ENCODE results near the gene DHPS. TPM values are rescaled to one million over a fixed set of nuclear protein-coding genes. Genes with fewer than 3 reads are reported as not detected.
"Not testable (repeated sequence)": the region's sequence is repeated elsewhere in the genome, so short reads cannot be mapped to it uniquely, and the experiment has no call there.

Gene DHPS
- 34.1 TPM for total RNA-seq

DNA sequence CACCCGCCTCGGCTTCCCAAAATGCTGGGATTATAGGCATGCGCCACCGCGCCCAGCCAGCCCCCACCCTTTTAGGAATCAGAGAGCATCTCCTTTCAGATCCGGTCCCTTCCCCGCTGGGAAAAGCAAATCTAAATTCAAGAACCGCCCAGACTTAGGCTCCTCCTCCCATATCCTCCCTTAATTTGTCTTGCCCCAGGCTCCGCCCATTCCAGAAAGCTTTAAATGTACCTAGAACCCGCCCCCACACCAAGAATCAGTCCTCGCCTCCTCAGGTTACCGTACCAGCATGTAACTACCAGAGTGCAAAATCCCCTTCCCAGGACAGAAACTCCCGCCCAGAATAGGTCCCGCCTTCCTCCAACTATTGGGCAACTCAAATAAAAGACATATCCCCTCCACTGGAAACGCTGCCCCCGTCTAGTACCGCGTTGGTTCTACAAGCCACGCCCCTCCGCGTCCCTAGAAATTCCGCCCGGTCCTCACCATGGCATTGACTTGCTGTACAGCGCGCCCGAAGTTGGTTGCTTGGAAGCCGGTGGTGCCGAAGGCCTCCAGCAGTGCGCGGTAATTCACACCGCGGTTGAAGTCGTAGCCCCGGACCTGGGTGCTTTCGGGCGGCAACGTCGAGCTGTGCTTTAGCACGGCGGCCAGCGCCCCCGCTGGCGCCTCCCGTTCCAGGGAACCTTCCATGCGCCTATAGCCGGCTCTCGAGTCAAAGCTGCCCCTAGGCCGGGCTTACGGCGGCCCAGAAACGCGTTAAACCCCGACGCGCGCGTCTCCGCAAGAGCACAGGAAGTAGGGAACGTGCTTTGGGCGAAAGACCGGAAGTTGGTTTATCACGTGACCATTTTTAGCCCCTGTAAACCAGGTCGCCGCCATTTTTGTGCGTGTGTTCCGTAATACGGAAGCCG is at the start of gene DHPS:
TSS of gene DHPS (minus strand) at position 807 of the 914 bp plus-strand sequence. CDS start at position 693, 114 bp downstream.
- ATAC-seq = peak; percentile 85

GRCh38 chr19:12731337-12731736 is 49.7 kb upstream of the DHPS start:
- ATAC-seq = no peak

DNA sequence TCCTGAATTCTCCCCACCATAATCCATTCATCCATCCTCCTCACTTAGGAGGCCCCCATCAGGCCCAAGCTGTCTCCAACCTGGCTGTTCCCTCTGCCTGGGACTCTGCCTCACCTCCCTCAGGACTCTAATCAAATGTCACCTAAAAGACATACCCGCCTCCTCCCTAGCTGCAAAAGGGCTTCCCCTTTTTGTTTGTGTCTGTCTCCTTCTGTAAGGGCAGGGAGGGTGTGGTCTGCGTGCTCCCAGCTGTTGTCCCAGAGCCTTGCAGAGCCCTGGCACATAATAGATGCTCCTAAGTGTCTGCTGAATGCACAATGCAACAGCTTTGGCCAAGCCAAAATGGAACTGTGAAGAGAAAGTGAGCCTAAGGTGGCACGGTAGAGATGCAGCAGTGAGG is 48.4 kb upstream of the DHPS start:
- ATAC-seq = no peak

- peak; percentile 16 for ATAC-seq
Observed at GRCh38 chr19:12727745-12728433, 46.2 kb upstream of the DHPS start.

DNA sequence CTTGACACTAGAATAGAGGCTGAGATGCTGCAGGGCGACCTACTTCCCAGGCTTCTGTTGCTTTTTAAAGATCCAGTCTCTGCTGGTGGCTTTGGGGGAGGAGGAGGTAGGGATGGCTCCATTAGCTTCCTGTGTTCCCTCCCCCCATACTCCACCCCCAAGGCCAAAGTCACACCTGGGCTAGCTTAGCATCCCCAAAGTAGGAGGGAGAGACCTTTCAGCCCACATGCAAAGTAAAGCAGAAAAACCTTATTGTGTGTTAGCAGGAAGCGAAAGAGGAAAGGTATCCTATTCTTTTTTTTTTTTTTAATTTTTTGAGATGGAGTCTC is 45.3 kb upstream of the DHPS start:
- no peak for ATAC-seq

DNA sequence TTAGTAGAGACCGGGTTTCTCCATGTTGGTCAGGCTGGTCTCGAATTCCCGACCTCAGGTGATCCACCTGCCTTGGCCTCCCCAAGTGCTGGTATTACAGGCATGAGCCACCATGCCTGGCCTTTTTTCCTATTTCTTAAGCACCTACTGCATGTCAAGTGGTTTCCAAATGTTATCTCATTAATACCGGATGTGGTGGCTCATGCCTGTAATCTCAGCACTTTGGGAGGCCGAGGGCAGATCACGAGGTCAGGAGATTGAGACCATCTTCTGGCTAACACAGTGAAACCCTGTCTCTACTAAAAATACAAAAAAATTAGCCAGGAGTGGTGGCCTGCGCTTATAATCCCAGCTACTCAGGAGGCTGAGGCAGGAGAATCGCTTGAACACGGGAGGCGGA is 43.9 kb upstream of the DHPS start:
- ATAC-seq = not testable (repeated sequence)

GRCh38 chr19:12723641-12724426 is 42.2 kb upstream of the DHPS start, which contains the start of gene TNPO2:
TNPO2 (minus strand) TSS chr19:12723932; CDS start chr19:12720977, 2,955 bp downstream.
- ATAC-seq = peak; percentile 1

- ATAC-seq = no peak
Observed at GRCh38 chr19:12723381-12723640, 41.6 kb upstream of the DHPS start.

- ATAC-seq = peak; percentile 87
Observed at GRCh38 chr19:12722566-12723380, 41.1 kb upstream of the DHPS start.

DNA sequence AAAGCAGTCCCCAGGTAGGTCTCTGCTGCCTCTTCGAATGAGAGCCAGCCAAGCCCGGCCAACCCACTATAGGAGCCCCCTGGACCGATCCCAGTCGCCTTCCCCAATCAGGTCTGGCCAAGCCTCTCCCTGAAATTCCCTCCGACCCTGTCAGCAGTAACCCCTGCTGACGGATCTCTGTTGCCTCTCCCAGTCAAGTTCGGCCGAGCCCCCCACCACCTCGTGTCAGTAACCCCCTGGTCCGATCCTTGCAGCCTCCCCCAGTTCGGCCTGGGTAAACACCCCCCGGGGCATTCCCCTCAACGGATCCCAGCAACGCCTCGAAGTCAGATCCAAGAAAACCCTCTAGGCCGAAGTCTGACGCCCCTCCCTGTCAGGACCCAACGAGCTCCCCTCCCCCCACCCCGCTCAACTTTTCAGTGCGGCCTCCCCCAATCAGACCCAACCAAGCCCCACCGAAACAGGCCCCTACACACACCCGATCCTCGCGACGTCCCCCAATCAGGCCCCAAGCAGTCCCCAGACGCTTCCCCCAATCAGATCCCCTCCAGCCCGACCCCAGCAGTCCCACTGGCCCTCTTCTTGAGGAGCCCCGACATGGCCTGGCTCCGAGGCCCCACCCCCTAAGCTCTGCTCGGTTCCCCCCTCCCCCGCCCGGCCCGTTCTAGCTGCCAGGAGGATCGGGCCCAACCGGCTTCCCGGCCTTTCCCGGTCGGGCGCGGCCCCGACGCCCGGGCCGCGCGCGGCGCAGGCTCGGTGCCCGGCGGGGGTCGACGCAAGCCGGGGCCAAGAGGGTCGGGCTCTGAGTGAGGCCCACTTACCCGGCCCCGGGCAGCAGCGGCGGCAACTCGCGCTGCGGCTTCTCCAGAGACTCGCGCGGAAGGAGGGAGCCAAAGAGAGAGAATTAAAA is 40.2 kb upstream of the DHPS start:
- peak; percentile 70 for ATAC-seq

GRCh38 chr19:12720851-12721655 is 39.4 kb upstream of the DHPS start:
- ATAC-seq = peak; percentile 2

GRCh38 chr19:12720296-12720695 is 38.6 kb upstream of the DHPS start:
- no peak for ATAC-seq

DNA sequence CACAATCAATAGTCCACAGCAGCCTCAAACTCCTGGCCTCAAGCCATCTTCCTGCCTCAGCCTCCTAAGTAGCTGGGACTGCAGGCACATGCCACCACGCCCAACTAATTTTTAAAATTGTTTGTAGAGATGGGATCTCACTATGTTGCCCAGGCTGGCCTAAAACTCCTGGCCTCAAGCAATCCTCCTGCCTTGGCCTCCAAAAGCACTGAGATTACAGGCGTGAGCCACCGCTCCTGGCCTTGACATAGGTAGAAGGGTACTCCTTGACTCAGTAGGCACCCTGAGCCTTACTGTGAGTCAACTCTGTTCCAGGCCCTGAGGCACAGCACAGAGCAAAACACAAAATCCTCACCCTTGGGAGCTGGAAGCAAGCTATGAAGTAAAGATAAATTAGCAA is 34.2 kb upstream of the DHPS start:
- no peak for ATAC-seq

- ATAC-seq = no peak
Observed at GRCh38 chr19:12715102-12715501, 33.4 kb upstream of the DHPS start.

- not testable (repeated sequence) for ATAC-seq
Observed at GRCh38 chr19:12713304-12713703, 31.6 kb upstream of the DHPS start.

- ATAC-seq = not testable (repeated sequence)
Observed at GRCh38 chr19:12712077-12712476, 30.4 kb upstream of the DHPS start.

DNA sequence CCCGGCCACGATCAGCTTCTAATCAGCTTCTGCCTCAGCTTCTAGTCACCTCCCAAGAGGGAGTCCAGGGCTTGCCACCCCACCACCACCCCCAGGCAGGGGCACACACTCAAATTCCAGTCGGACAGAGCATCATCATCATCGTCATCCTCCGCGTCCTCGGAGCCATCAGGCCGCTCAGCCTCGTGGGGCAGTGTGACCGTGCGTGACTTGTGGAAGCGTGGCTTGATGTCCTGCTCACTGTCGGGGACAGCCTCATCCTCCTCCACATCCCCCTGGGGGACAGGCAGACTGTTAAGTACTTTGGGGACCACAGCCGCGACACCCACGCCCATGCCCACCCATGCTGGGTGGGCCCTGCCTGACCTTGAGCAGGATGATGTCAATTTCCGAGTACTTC is 29.5 kb upstream of the DHPS start:
- ATAC-seq = no peak

DNA sequence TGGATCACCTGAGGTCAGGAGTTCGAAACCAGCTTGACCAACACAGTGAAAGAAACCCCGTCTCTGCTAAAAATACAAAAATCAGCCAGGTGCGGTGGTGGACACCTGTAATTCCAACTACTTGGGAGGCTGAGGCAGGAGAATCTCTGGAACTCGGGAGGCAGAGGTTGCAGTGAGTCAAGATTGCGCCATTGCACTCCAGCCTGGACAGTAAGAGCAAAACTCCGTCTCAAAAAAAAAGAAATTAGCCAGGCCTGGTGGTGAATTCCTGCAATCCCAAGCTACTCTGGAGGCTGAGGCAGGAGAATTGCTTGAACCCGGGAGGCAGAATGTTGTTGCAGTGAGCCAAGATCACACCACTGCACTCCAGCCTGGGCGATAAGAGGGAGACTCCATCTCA is 27.0 kb upstream of the DHPS start:
- no peak for ATAC-seq

DNA sequence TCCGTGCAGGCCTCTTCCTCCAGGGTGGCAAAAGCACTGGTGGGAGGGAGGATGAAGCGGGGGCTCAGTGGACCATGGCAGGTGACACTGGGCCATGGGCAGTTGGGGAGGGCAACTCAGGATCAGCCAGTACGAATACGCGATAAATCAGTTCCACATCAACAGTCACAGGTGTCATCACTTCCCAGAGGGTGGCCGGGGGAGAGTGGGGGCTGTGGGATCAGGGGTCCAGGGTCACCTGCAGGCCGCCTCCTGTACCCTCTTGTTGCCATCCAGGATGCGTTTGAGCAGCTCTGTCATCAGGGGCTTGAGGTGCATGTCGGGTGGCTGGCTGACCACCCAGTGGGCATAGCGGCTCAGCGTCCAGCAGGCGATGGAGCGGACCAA is 24.6 kb upstream of the DHPS start:
- ATAC-seq = peak; percentile 6

DNA sequence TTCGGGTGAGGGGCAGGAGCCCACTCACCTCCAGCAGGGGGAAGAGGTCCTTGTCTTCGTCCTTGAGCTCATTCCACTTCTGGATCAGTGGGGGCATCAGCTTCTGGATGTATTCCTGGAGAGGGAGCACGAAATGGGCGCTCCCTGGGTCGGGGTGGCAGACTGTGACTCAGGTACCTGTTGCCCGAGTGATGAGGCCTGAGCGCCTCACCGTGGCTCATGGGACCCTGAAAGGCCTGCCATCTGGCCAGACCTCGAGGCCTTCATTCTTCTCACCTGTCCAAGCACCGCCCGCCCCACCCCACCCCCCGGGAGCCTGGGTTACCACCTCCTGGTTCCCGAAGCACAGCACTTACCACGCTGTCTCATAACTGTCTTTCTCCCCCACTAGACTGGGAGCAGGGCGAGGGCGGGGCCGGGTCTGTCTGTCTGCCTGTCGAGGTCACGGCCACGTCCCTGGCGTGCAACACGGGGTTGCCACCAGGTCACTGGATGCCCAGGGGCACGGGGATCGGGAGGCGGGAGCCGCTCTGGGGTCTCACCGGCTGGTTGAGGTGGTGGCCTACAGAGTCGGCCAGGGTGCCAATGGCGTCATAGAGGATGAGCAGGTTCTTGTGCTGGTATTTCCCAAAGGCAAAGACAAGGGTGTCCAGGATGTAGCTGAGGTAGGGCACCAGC is 24.1 kb upstream of the DHPS start:
- ATAC-seq = peak; percentile 3
